Measurements from ENCODE around the gene HDAC10.

- TF ChIP-seq POLR2AphosphoS5 (IDR thresholded peaks at IDR 0.05; ENCODE audit: borderline replicate concordance, low read depth, low read length) (no peak), EZH2 (IDR thresholded peaks at IDR 0.05) (no peak), FOXP2 (optimal IDR thresholded peaks at IDR 0.05; ENCODE audit: control extremely low read depth, extremely low read length, insufficient read depth) (no peak)
Observed at GRCh38 chr22:50208430-50208938, 42.6 kb downstream of the HDAC10 start.
